Left forelimb (tissue), 1 donor: ENCODE results near the gene KPNA3.
"Not testable (repeated sequence)": the region's sequence is repeated elsewhere in the genome, so short reads cannot be mapped to it uniquely, and the experiment has no call there.

Source experiments
- DNase-seq: peaks from one replicate; pipeline ENCODE4 v3.0.0-alpha.2; 2018; ENCODE audit warnings: low spot score

Gene KPNA3

DNA sequence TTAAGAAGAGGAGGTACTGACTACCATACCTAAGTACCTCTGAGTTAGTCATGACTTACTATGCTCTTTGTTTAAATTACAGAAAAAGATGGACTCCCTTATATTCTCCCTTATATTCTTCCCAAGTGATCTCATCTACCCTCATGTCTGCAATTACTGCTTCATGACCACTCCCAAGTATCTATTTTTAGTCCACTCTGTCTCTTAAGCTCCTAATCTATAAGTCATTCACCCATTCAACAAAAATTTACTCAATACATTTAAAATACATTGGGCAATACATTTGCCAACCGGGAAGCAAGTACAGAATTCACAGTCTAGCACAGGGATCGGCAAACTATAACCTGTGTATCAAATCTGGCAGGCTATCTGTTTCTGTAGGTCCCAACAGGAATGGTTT lies 42.6 kb downstream of the KPNA3 start:
- no peak for DNase-seq

DNA sequence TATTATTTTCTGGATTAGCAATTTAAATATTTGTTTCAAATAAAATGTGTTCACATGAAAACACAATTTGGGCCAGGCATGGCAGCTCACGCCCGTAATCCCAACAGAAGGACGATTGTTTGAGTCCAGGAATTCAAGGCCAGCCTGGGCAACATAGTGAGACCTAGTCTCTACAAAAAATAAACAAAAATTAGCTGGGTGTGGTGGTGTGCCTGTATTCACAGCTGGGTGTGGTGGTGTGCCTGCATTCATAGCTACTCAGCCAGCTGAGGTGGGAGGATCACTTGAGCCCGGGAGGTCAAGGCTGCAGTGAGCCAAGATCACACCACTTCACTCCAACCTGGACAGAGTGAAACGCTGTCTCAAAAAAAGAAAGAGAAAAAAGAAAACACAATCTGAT lies 46.4 kb downstream of the KPNA3 start:
- DNase-seq = no peak

DNA sequence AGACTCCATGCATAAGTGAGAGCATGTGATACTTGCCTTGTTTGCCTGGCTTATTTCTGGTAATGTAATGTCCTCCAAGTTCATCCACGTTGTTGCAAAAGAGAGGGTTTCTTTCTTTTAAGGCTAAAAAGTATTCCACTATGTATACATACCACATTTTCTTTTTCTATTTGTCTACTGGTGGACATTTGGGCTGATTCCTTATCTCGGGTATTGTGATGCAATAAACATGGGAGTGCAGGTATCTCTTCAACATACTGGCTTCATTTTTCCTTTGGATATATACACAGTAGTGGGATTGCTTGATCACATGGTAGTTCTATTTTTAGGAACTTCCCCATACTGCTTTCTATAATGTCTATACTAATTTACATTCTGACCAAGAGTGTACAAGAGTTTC lies 51.6 kb downstream of the KPNA3 start:
- no peak for DNase-seq

DNA sequence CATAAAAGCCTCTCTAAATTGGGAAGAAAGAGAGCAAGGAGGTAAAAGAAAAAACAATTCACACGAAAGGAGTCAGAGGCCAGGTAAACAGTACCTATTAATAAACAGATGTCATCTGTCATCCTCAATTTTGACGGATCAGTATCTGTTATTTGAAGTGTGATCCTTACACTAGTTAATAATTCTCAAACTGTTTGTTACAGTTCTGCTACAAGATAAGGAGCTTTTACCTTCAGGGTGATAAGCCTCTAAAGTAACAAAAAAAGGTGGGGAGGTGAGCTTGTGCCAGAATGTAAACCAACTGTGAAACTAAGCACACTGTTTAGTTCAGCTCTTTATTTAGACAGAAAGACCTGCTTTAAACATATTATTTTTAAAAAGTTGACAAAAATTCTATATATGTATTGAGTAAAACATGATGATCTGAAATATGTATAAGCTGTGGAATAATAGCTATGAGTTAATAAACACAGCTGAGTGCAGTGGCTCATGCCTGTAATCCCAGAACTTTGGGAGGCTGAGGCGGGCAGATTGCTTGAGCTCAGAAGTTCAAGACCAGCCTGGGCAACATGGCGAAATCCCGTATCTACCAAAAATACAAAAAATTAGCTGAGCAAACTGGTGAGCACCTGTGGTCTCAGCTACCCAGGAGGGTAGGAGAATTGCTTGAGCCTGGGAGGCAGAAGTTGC lies 52.8 kb downstream of the KPNA3 start:
- DNase-seq = no peak

DNA sequence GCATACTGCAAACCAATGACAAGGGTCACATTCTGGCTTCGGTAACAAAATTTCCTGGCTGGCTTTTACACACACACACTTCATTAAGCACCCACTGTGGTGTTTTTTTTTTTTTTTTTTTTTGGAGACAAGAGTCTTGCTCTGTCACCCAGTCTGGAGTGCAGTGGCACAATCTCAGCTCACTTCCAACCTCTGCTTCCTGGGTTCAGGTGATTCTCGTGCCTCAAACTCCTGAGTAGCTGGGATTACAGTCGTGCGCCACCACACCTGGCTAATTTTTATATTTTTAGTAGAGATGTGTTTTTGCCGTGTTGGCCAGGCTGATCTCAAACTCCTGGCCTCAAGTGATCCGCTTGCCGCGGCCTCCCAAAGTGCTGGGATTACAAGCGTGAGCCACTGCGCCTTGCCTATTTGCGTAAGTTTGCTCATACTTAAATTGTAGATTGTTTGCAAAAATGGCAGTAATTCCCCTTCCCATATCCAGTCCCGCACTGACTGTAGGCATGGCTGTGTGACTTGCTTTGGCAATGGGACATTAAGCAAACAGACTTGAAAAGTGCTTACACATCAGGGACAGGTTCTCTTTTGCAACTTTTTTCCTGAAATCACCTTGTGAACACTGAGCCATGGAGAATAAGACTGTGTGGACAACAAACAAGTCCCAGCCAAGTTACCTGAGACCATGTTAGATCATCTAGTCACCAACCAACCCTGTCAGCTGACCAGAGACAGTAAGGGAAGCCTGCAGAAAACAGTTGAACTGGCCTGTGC lies 59.1 kb downstream of the KPNA3 start:
- no peak for DNase-seq

DNA sequence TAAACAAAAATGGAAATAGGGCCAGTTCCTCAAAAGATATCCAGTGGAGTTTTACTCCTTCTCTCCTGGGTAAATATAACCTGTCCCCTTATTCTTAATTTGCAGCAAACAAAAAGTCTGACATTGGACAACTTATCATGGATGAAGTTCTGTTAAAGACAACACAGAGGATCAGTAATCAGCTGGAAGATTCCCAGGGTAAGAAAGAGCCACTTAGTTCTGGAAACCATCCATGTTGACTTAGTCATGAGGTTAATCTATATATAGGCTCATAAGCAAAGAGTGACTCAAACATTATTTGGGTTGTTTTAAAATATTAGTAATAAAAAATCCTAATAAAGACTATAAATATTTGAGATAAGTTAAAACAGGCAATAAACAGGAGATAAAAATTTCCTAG lies 60.7 kb downstream of the KPNA3 start:
- no peak for DNase-seq

DNA sequence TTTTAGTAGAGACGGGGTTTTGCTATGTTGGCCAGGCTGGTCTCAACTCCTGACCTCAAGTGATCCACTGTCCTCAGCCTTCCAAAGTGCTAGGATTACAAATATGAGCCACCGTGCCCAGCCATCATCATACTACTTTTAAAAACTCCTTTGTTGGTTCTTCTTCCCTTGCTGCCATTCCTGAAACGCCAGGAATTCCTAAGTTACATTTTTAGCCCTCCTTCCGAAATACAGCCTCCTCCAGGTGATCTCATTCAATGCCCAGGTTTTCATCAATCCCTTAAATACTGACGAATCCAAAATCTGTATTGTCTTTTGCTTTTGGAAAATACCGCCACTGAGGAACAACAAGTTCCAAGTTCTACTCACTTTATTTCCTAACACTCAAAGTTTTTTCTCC lies 75.9 kb downstream of the KPNA3 start:
- no peak for DNase-seq

DNA sequence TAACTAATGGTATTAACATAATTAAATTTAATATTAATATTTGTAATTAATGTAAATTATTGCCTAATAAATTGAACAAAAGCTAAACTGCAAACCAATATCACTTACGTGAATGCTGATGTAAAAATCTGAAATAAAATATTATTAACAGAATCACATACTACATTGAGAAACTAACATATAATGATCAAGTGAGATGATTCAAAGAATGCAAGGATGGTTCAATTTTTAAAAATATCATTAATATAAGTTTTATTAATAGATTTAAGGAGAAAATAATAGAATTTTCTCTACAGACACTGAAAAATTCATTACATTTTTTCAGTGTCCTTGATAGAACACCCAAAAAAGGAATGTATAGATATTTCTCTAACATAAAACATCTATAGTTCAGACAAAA lies 77.7 kb downstream of the KPNA3 start:
- no peak for DNase-seq

DNA sequence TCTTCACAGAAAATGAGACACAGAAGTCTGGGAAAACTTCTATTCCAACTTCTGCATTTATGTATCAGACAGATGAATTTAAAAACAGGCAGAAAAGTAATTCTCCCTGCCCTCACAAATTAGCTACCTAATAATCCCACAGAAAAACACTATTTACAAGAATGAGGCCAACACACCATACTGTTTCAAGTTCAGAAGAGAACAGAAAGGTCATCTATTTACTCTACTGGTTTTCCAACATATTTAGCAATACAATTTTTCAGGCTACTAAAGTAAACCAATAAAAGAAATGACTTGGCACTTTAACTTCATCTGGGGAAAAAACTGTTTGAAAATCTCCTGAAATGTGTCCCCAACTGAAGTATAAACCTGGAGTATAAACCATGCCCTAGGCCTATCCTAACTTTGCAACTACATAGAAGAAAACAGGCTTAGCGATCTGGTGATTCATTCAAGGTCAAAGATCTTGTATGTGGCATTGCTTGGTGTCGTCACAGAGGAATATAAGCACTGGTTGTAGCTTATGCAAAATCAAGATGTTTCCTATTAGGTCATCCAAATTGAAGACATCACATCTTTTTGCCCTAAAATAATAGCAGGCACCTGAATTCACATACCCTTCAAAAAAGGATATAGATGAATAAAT lies 81.1 kb downstream of the KPNA3 start:
- DNase-seq = no peak

DNA sequence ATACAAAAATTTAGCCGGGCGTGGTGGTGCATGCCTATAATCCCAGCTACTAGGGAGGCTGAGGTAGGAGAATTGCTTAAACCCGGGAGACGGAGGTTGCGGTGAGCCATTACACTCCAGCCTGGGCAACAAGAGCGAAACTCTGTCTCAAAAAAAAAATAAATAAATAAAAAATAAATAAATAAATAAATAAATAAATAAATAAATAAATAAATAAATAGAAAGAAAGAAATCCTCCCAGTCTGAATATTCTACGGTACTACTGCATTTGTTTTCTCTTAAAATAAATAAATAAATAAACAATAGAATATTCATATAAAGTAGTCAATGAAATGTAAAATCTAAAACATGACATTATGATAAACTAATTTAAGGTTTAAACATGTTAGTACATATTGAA lies 88.2 kb downstream of the KPNA3 start:
- not testable (repeated sequence) for DNase-seq

DNA sequence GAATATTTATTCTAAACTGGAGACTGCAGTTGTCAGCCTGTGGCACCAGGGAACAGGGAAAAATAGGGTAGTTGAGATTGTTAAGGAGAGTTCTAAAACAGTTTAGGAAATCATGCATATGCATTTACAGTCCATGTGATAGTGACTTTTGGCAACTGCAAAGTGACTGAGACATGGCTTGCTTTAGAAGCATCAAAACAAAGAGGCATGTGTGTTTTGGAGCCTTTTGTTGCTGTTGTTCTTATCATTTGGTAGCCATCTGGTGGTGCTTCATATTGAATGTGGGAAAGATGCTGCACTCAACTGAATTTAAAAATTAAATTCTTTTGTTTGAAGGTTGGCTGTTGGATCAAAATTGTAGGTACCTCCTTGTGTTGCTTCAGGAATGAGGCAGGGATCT lies 91.0 kb downstream of the KPNA3 start:
- no peak for DNase-seq

DNA sequence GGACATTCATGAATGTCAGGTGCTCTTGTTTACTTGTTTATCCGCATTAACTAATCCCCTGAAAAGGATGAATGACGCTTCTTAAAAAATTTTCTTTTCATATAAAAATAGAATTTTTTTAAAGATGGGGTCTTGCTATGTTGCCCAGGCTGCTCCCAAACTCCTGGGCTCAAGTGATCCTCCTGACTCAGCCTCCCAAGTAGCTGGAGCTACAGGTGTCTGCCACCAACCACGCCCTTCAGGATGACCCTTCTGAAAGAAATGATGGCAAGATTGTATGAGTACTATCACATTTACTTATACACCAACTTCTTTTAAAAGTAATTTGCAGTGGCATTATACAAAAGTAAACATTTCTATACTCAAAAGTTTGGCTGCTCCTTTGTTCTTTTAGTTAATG lies 95.0 kb downstream of the KPNA3 start:
- DNase-seq = no peak

DNA sequence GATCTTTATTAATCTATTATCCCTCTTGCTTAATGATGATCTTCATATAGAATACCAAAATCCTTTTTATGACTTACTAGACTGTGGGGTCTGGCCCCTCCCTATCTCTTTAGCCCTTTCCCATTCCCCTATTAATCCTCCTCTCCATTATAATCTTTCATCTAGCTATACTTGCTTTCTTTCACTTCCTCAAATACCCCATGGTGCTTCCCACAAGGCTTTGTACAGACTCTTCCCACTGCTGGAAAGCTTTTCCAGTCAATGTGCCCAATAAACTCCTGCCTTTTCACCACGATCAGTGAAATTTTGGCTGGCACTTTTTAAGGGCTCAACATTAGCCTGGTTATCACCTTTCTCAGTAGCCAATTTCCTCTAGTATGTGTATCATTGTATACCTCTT lies 98.0 kb downstream of the KPNA3 start:
- DNase-seq = no peak

DNA sequence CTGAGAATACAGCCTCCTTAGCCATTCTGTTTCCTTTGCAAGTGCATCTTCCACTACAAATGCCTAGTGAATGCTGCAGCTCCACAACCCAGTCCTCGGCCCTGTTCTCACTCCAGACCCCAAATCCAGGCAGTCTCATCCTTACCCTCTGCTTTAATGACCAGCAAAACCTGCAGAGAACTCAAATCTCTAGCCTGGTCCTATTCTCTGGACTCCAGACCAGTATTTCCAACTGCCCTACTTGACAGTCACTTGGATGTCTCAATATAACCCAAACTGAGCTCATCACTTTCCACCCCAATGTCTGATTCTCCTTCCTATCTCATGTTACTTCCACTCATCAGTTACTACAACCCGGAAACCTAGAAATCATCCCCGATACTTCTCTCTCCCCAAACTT lies 98.6 kb downstream of the KPNA3 start:
- no peak for DNase-seq

DNA sequence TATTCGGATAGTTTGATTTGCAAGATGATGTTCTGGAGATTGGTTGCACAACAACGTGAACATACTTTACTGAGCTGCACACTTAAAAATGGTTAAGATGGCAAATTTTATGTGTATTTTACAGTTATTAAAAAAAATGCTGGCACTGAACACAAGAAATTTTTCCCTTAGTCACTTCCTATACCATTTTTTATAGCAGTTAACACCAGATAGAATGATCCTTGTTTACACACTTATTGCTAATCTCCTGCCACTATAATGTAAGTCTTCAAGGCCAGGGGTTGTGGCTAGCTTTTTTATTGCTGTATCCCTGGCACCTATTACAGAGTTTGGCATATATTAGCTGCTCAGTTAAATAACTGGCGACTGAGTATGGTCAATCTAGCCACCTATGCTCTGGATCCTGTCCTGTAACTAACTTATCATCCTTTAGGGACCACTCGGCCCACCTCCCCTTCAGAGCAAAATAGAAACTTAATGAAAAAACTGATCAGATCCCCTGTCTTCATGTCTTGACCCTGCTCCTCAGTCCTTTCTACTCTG lies 99.2 kb downstream of the KPNA3 start:
- no peak for DNase-seq

DNA sequence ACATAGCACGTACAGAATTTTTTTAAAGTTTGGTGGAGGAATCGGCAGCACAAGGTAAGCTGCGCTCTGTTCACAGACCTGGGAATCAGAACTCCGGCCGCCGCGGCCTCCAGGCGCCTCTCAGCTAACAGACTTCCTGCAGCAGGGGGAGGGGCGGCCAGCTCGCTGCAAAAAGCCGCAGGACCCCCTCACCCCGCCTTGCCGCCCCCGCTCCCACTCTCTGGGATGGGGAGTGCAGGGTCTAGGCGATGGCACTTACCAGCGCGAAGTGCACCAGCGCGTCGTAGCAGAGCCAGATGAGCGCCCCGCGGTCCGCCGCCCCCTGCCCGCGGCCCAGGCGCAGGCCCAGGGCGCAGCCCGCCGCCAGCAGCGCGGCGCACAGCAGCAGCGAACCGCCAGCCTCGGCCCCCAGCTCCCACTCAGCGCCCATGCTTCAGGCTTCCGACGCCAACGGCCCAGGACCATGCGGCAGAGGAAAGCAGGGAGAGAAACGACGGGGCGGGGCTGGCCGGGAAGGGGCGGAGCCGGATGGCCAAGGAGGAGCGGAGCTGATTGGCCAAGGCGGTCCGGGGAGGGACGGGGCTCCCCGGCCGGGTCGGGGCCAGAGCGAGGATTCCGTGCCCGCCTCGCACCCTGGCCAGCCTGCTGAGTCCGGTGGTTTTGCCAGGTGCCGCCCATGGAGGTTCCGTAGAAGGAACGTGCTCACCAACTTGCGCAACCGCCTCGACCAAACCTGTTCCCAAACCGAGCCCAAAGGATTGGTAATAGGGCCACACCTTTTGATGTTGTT lies 101.3 kb downstream of the KPNA3 start, which contains the start of gene EBPL:
Gene EBPL, minus strand, starts transcription at position 492 of the 790 bp plus-strand sequence. Its CDS starts 62 bp downstream, at position 430.
- DNase-seq = peak; percentile 97

DNA sequence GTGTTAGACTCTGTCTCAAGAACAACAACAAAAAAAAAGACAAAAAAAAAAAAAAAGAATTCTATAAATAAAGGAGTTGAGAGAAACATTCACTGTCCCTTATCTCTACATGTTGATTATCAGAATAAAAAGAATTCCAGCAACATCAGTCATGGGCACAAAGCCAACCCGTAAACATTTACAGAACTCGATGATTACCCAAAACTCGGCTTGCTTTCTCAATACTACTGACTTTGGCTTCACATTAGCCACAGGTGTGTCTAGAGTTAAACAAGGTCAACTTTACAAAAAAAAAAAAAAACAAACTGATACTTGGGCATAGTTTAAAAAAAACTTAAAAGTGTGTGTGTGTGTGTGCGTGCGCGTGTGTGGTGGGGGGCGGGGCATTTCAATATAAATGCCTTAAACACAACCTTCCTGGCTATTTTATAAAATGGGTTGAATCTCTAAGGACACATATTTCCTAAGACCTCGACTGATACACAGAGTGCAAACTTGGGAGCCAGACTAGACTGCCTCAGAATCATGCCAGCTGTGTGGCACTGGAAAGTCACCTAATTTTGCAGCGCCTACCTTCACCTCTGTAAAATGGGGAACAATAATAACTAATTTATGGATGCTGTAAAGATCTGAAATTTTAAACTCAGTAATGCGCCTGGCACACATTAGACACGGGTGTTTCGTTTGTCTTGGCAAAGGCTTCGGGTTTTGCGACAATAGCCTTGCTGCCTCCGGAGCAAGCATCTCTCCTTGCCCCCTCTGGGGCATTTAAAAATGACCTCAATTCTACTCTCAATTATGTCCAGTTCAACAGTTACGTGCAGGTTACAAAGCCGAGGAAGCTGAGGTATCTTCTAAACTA lies 102.1 kb downstream of the KPNA3 start:
- DNase-seq = no peak

DNA sequence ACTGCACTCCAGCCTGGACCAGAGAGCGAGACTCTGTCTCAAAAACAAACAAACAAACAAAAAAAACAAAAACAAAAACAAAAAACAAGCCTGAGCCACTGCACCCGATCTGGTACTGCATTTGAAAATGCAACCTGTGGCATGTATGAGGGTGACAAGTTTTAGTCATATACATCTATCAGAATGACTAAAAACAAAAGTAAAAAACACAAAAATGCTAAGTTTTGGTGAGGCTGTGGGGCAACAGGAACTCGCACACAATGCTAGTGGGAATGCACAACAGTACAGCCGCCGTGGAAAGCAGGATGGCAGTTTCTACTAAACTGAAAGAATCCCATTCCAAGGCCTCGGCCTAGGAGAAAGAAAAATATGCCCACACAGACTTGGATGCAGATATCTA lies 109.0 kb downstream of the KPNA3 start:
- no peak for DNase-seq

DNA sequence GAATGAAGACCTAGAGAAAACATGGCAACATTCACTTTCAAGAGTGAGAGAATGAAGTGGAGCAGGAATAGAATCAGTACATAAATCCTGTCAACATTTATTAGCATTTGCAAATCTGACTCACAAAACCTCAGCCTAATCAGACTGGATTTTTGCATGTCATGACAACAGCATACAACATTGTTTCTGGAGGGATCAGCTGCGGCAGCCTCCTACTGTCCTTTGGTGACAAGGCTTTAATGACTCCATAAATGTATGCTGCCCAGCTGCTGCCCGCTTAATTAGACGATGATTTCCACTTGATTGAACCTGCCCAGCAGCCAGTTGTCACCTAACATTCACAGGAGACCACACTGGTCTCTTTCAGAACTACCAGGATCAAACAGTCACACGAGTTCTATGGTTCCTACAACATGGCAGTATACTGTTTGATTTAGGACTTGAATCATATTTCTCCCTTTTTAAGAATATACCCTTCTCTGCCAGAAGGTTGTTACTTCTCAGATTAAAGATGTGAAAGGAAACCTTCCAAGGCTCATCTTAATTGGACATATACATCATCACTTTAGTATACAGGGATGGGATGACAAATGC lies 110.5 kb downstream of the KPNA3 start:
- DNase-seq = no peak

DNA sequence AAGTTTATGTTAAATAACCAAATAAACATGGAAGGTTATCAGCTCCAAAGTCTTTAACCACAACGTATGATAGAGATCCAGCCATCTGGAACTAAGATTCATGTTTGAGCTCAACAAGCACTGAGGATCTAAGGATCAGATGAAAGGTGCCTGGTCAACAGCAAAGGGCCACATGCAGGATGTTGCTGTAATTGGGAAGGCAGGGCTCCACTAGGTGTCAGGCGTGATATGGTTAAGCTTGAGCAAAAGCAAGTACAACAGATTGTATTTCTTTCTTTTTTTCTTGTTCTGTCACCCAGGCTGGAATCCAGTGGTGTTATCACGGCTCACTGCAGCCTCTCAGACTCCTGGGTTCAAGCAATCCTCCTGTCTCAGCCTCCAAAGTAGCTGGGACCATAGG lies 113.2 kb downstream of the KPNA3 start:
- no peak for DNase-seq
